OCI-LY7 (cell line): ENCODE data around the gene GATB. TPM values are rescaled to one million over a fixed set of nuclear protein-coding genes. Genes with fewer than 3 reads are reported as not detected.

ENCODE experiments used
- BruUV-seq: library from RNA; stranded (reverse); fragments of 400-500 nt; replicated peaks from 2 replicates; lab custom pipeline; 2021; lab: Mats Ljungman, UMichigan
- CTCF ChIA-PET: fragments of 300-600 bp; sonication (Branson Sonifier 250); formaldehyde crosslinking; loops from one replicate; lab custom pipeline; 2022; ENCODE audit warnings: antibody characterized with exemption; ENCODE audit not compliant: unreplicated experiment; lab: Charles Lee
- POLR2A ChIA-PET: fragments of 300-600 bp; sonication (Branson Sonifier 250); formaldehyde crosslinking; loops from one replicate; lab custom pipeline; 2022; ENCODE audit warnings: antibody characterized with exemption; lab: Charles Lee
- DNase-seq: peaks from one replicate; pipeline ENCODE4 v3.0.0-alpha.2; 2015; ENCODE audit warnings: low spot score
- H2AFZ ChIP-seq: fragments of 200-600 bp; sonication (generic), shearing (Covaris generic); 2 replicates; pipeline ENCODE4 v1.6.1; 2014; ENCODE audit warnings: mild to moderate bottlenecking, antibody characterized with exemption, low read length, moderate library complexity
- H3K27ac ChIP-seq: fragments of 200-600 bp; sonication (generic); 2 replicates; pipeline ENCODE4 v1.5.1; 2014; ENCODE audit warnings: mixed run types, low read depth, mild to moderate bottlenecking, moderate library complexity, low read length, inconsistent platforms; ENCODE audit not compliant: poor library complexity, severe bottlenecking
- H3K36me3 ChIP-seq: fragments of 200-600 bp; sonication (generic); 2 replicates; pipeline ENCODE4 v1.6.1; 2014; ENCODE audit warnings: mild to moderate bottlenecking, antibody characterized with exemption, low read length, moderate library complexity, mixed read lengths; ENCODE audit not compliant: insufficient read depth
- H3K4me1 ChIP-seq: fragments of 200-600 bp; sonication (generic); 2 replicates; pipeline ENCODE4 v1.5.1; 2014; ENCODE audit warnings: mild to moderate bottlenecking, low read length; ENCODE audit not compliant: insufficient read depth, poor library complexity, severe bottlenecking
- H3K4me2 ChIP-seq: fragments of 200-600 bp; sonication (generic); 2 replicates; pipeline ENCODE4 v1.6.1; 2014; ENCODE audit warnings: mild to moderate bottlenecking, low read length
- H3K4me3 ChIP-seq: fragments of 200-600 bp; sonication (generic); 2 replicates; pipeline ENCODE4 v1.5.1; 2014; ENCODE audit warnings: mild to moderate bottlenecking, low read depth, low read length; ENCODE audit not compliant: poor library complexity, severe bottlenecking
- H3K79me2 ChIP-seq: fragments of 200-600 bp; sonication (generic); 2 replicates; pipeline ENCODE4 v1.6.1; 2016; ENCODE audit warnings: low read depth, mild to moderate bottlenecking, low read length, moderate library complexity, mixed read lengths; ENCODE audit not compliant: insufficient read depth
- H3K9me2 ChIP-seq: fragments of 200-600 bp; sonication (generic); 2 replicates; pipeline ENCODE4 v1.6.1; 2016; ENCODE audit warnings: mild to moderate bottlenecking, low read length, mixed read lengths; ENCODE audit not compliant: insufficient read depth
- H3K9me3 ChIP-seq: fragments of 200-600 bp; sonication (generic); 2 replicates; pipeline ENCODE4 v1.6.1; 2014; ENCODE audit warnings: mild to moderate bottlenecking, mixed run types, low read length, mixed read lengths
- H4K20me1 ChIP-seq: fragments of 200-600 bp; sonication (generic); 2 replicates; pipeline ENCODE4 v1.6.1; 2014; ENCODE audit warnings: mild to moderate bottlenecking, antibody characterized with exemption, low read length, moderate library complexity, mixed read lengths; ENCODE audit not compliant: insufficient read depth
- CTCF ChIP-seq: fragments of 200-600 bp; sonication (generic); conservative IDR thresholded peaks from 2 replicates; pipeline ENCODE4 v1.5.1; 2014; ENCODE audit warnings: mild to moderate bottlenecking, antibody characterized with exemption, low read length, moderate library complexity, mixed read lengths
- EZH2phosphoT487 ChIP-seq: fragments of 200-600 bp; sonication (generic); IDR thresholded peaks from 2 replicates; pipeline ENCODE4 v1.6.1; 2018; ENCODE audit warnings: low read depth, borderline replicate concordance, mild to moderate bottlenecking, mixed run types, antibody characterized with exemption, low read length, moderate library complexity, mixed read lengths
- intact Hi-C: fragments of 100-400 bp; cut with micrococcal nuclease; formaldehyde crosslinking; loops from one replicate; pipeline ENCODE4 v1.10.0; 2022; ENCODE audit not compliant: unreplicated experiment
- total RNA-seq, 2 experiments: library from RNA; depleted of rRNA in 1 of 2; stranded (reverse); fragments of >200 nt in 1 of 2; shearing (Covaris generic) in 1 of 2; gene quantifications; 2 replicates each; pipeline ENCODE4 v1.2.3, GENCODE V29; 2014 to 2022

Gene GATB
- total RNA-seq, 2 experiments from 2014 or later: 24.6 to 26.5 TPM

- no peaks in the 10 kb centered on the region for H3K9me3 ChIP-seq
- H2AFZ ChIP-seq: no peak overlapping the region
- intact Hi-C loops: no loop called here
- no peak overlapping the region for H3K27ac ChIP-seq
- no peaks in the 10 kb centered on the region for H3K4me1 ChIP-seq
- H3K79me2 ChIP-seq: no peaks in the 10 kb centered on the region
- peaks cover 8% of the 10 kb centered on the region; the same call in 1 of the 2 replicates for H3K36me3 ChIP-seq
- no peaks in the 10 kb centered on the region for H4K20me1 ChIP-seq
- H3K4me2 ChIP-seq: no peak overlapping the region
- CTCF ChIA-PET: no interaction called here
- BruUV-seq: no TSS peak
- no peak overlapping the region for H3K4me3 ChIP-seq
- POLR2A ChIA-PET: no interaction called here
- no peak for DNase-seq
- no peak for TF ChIP-seq CTCF
- no peak for TF ChIP-seq EZH2phosphoT487
- no peaks in the 10 kb centered on the region for H3K9me2 ChIP-seq
Observed at GRCh38 chr4:151725087-151725486, 35.7 kb downstream of the GATB start.

GRCh38 chr4:151721916-151722315 is 38.9 kb downstream of the GATB start:
- Histone ChIP-seq H3K79me2 (no peaks in the 10 kb centered on the region), H3K4me2 (no peak overlapping the region)
- no TSS peak for BruUV-seq

More at GRCh38 chr4:151721916-151722315, 38.9 kb downstream of the GATB start:
- Histone ChIP-seq H3K9me3 (no peaks in the 10 kb centered on the region), H3K4me1 (no peaks in the 10 kb centered on the region), H3K27ac (no peak overlapping the region), H4K20me1 (no peaks in the 10 kb centered on the region), H2AFZ (no peak overlapping the region), H3K9me2 (no peaks in the 10 kb centered on the region), H3K36me3 (no peaks in the 10 kb centered on the region), H3K4me3 (no peak overlapping the region)
- intact Hi-C loops: no loop called here
- ChIA-PET POLR2A (no interaction called here), CTCF (no interaction called here)
- no peak for DNase-seq
- TF ChIP-seq EZH2phosphoT487: no peak
- no peak for TF ChIP-seq CTCF
